ENCODE data around the gene CTIF.
"Not testable (repeated sequence)": the region's sequence is repeated elsewhere in the genome, so short reads cannot be mapped to it uniquely, and the experiment has no call there.

Gene CTIF

GRCh38 chr18:48853588-48853987, 314.8 kb downstream of the CTIF start:
- DNase-seq (ENCODE audit: low spot score) = no peak

- no peak for DNase-seq (ENCODE audit: low spot score)
Observed at GRCh38 chr18:48854780-48855179, 315.9 kb downstream of the CTIF start.

- DNase-seq (ENCODE audit: low spot score) = no peak
Observed at GRCh38 chr18:48855422-48856377, 316.9 kb downstream of the CTIF start.

GRCh38 chr18:48857023-48857694, 318.3 kb downstream of the CTIF start:
- DNase-seq (ENCODE audit: low spot score) = no peak

- DNase-seq (ENCODE audit: low spot score) = no peak
Observed at GRCh38 chr18:48858676-48859075, 319.8 kb downstream of the CTIF start.

GRCh38 chr18:48859311-48860268, 320.8 kb downstream of the CTIF start:
- no peak for DNase-seq (ENCODE audit: low spot score)

GRCh38 chr18:48860269-48861180, 321.7 kb downstream of the CTIF start:
- no peak for DNase-seq (ENCODE audit: low spot score)

GRCh38 chr18:48861181-48861708, 322.4 kb downstream of the CTIF start:
- DNase-seq (ENCODE audit: low spot score) = no peak

GRCh38 chr18:48862132-48862531, 323.3 kb downstream of the CTIF start:
- DNase-seq (ENCODE audit: low spot score) = no peak

- no peak for DNase-seq (ENCODE audit: low spot score)
Observed at GRCh38 chr18:48862678-48863270, 323.9 kb downstream of the CTIF start.

GRCh38 chr18:48863432-48864065, 324.7 kb downstream of the CTIF start:
- no peak for DNase-seq (ENCODE audit: low spot score)

- DNase-seq (ENCODE audit: low spot score) = no peak
Observed at GRCh38 chr18:48864876-48865275, 326.0 kb downstream of the CTIF start.

- peak; percentile 91 for DNase-seq (ENCODE audit: low spot score)
Observed at GRCh38 chr18:48866028-48866733, 327.4 kb downstream of the CTIF start.

- no peak for DNase-seq (ENCODE audit: low spot score)
Observed at GRCh38 chr18:48866856-48867255, 328.0 kb downstream of the CTIF start.

- no peak for DNase-seq (ENCODE audit: low spot score)
Observed at GRCh38 chr18:48867978-48868377, 329.1 kb downstream of the CTIF start.

GRCh38 chr18:48868468-48869466, 329.9 kb downstream of the CTIF start:
- no peak for DNase-seq (ENCODE audit: low spot score)

GRCh38 chr18:48869591-48869990, 330.8 kb downstream of the CTIF start:
- DNase-seq (ENCODE audit: low spot score) = no peak

- DNase-seq (ENCODE audit: low spot score) = not testable (repeated sequence)
Observed at GRCh38 chr18:48870926-48871325, 332.1 kb downstream of the CTIF start.

All from D341Med (cell line).